ENCODE results near the gene ERN1. TPM values are rescaled to one million over a fixed set of nuclear protein-coding genes. Genes with fewer than 3 reads are reported as not detected.

ERN1 gene
- total and polyA plus RNA-seq, 3 experiments from 2014 or later, result 24.7 to 92.1 (median 25.5) TPM

- no peak for DNase-seq
Measured at GRCh38 chr17:63997341-63998048, 132.4 kb downstream of the ERN1 start.

GRCh38 chr17:63996430-63997182 is 133.3 kb downstream of the ERN1 start:
- peak overlapping the region in 6 of 7 donors; percentile 59 to 95 (median 89) for H3K4me3 Mint-ChIP-seq
- peaks cover 55 to 71% (median 70%) of the 10 kb centered on the region in 3 donors for H3K4me1 Mint-ChIP-seq
- H3K27me3 ChIP-seq (ENCODE audit: insufficient read depth, low read length, poor library complexity, severe bottlenecking), result no peaks in the 10 kb centered on the region
- H3K4me1 ChIP-seq (ENCODE audit: insufficient read depth, low read length), result peaks cover 40% of the 10 kb centered on the region
- ChIA-PET CTCF (interaction anchor here (1.0 to 12.2 kb wide), 4 partner anchors 9 to 78 kb away, joined by 3 to 246 read pairs (median 6); partner anchors contain the start of genes GH1 and ICAM2), POLR2A (interaction anchor here (7.1 kb wide), 1 partner anchor 24 kb away, joined by 67 read pairs; the partner anchor contains the start of gene ICAM2)
- H3K36me3 Mint-ChIP-seq, result peaks cover 0 to 4% (median 0%) of the 10 kb centered on the region in 3 donors
- H3K36me3 ChIP-seq (ENCODE audit: insufficient read depth, low read length), result no peaks in the 10 kb centered on the region
- no peaks in the 10 kb centered on the region for H3K27me3 Mint-ChIP-seq
- no peaks in the 10 kb centered on the region for H3K9me3 ChIP-seq (ENCODE audit: low read length)
- no peaks in the 10 kb centered on the region for H3K9me3 Mint-ChIP-seq
- H3K27ac Mint-ChIP-seq, result peak overlapping the region in 6 of 8 donors; percentile 55 to 96 (median 80)
- DNase-seq, result no peak
- H3K27ac ChIP-seq (ENCODE audit: low read depth, low read length), result no peak overlapping the region
- no peak overlapping the region for H3K4me3 ChIP-seq (ENCODE audit: low read length)

More at GRCh38 chr17:63997341-63998048, 132.4 kb downstream of the ERN1 start:
- ChIA-PET POLR2A (interaction anchor here (1.5 to 7.1 kb wide), 3 partner anchors 19 to 28 kb away, joined by 4 to 67 read pairs (median 8); partner anchors contain the start of gene ICAM2), CTCF (interaction anchor here (0.9 to 12.2 kb wide), 7 partner anchors 8 to 136 kb away, joined by 3 to 246 read pairs (median 3); partner anchors contain the start of gene ICAM2)
- peaks cover 39% of the 10 kb centered on the region for H3K4me1 ChIP-seq (ENCODE audit: insufficient read depth, low read length)
- H3K4me3 Mint-ChIP-seq, result peak overlapping the region; percentile 87 to 96 (median 90)
- H3K4me3 ChIP-seq (ENCODE audit: low read length), result peak overlapping the region; percentile 52
- no peaks in the 10 kb centered on the region for H3K36me3 ChIP-seq (ENCODE audit: insufficient read depth, low read length)
- H3K9me3 Mint-ChIP-seq, result no peaks in the 10 kb centered on the region
- no peaks in the 10 kb centered on the region for H3K9me3 ChIP-seq (ENCODE audit: low read length)
- peak overlapping the region in 7 of 8 donors; percentile 70 to 96 (median 87) for H3K27ac Mint-ChIP-seq
- peaks cover 48 to 62% (median 61%) of the 10 kb centered on the region in 3 donors for H3K4me1 Mint-ChIP-seq
- H3K27ac ChIP-seq (ENCODE audit: low read depth, low read length), result no peak overlapping the region
- H3K27me3 Mint-ChIP-seq, result no peaks in the 10 kb centered on the region
- H3K36me3 Mint-ChIP-seq, result peaks cover 0 to 13% (median 0%) of the 10 kb centered on the region in 3 donors
- no peaks in the 10 kb centered on the region for H3K27me3 ChIP-seq (ENCODE audit: insufficient read depth, low read length, poor library complexity, severe bottlenecking)

- Histone ChIP-seq H3K4me1 (ENCODE audit: insufficient read depth, low read length) (peaks cover 43% of the 10 kb centered on the region), H3K4me3 (ENCODE audit: low read length) (no peak overlapping the region), H3K27ac (ENCODE audit: low read depth, low read length) (no peak overlapping the region), H3K36me3 (ENCODE audit: insufficient read depth, low read length) (no peaks in the 10 kb centered on the region), H3K27me3 (ENCODE audit: insufficient read depth, low read length, poor library complexity, severe bottlenecking) (no peaks in the 10 kb centered on the region), H3K9me3 (ENCODE audit: low read length) (no peaks in the 10 kb centered on the region)
- POLR2A ChIA-PET, result interaction anchor here (2.7 kb wide), 1 partner anchor 25 kb away, joined by 20 read pairs; the partner anchor contains the start of gene ICAM2
- H3K4me3 Mint-ChIP-seq, result peak overlapping the region in 1 of 7 donors; percentile 41
- no peak for DNase-seq
- no peaks in the 10 kb centered on the region for H3K27me3 Mint-ChIP-seq
- CTCF ChIA-PET, result interaction anchor here (1.4 to 12.2 kb wide), 4 partner anchors 10 to 138 kb away, joined by 4 to 246 read pairs (median 6); partner anchors contain the start of genes GH1 and ICAM2
- H3K4me1 Mint-ChIP-seq, result peaks cover 60 to 79% (median 78%) of the 10 kb centered on the region in 3 donors
- H3K36me3 Mint-ChIP-seq, result peaks cover 0 to 2% (median 0%) of the 10 kb centered on the region in 3 donors
- H3K27ac Mint-ChIP-seq, result peak overlapping the region in 7 of 8 donors; percentile 24 to 92 (median 85)
- no peaks in the 10 kb centered on the region for H3K9me3 Mint-ChIP-seq
Measured at GRCh38 chr17:63995626-63996025, 134.3 kb downstream of the ERN1 start.

GRCh38 chr17:63993368-63993985 is 136.5 kb downstream of the ERN1 start:
- Histone ChIP-seq H3K4me3 (ENCODE audit: low read length) (no peak overlapping the region), H3K9me3 (ENCODE audit: low read length) (no peaks in the 10 kb centered on the region), H3K27ac (ENCODE audit: low read depth, low read length) (no peak overlapping the region), H3K4me1 (ENCODE audit: insufficient read depth, low read length) (peaks cover 35% of the 10 kb centered on the region), H3K27me3 (ENCODE audit: insufficient read depth, low read length, poor library complexity, severe bottlenecking) (no peaks in the 10 kb centered on the region), H3K36me3 (ENCODE audit: insufficient read depth, low read length) (no peaks in the 10 kb centered on the region)
- ChIA-PET CTCF (interaction anchor here (0.8 to 12.2 kb wide), 9 partner anchors 23 to 137 kb away, joined by 3 to 246 read pairs (median 4); partner anchors contain the start of genes ERN1 and ICAM2), POLR2A (interaction anchor here (0.6 to 2.7 kb wide), 5 partner anchors 27 to 138 kb away, joined by 4 to 20 read pairs (median 6); partner anchors contain the start of gene ICAM2)
- H3K27ac Mint-ChIP-seq, result peak overlapping the region; percentile 59 to 95 (median 86)
- peak in 4 of 5 donors; percentile 35 to 67 (median 47) for DNase-seq
- H3K27me3 Mint-ChIP-seq, result no peaks in the 10 kb centered on the region
- H3K36me3 Mint-ChIP-seq, result peaks cover 0 to 2% (median 0%) of the 10 kb centered on the region in 3 donors
- peaks cover 54 to 75% (median 73%) of the 10 kb centered on the region in 3 donors for H3K4me1 Mint-ChIP-seq
- H3K9me3 Mint-ChIP-seq, result no peaks in the 10 kb centered on the region
- peak overlapping the region; percentile 32 to 76 (median 63) for H3K4me3 Mint-ChIP-seq

- Mint-ChIP-seq H3K36me3 (no peaks in the 10 kb centered on the region), H3K27ac (peak overlapping the region; percentile 23 to 96 (median 76)), H3K4me3 (peak overlapping the region in 5 of 7 donors; percentile 5 to 87 (median 48)), H3K27me3 (no peaks in the 10 kb centered on the region), H3K9me3 (no peaks in the 10 kb centered on the region), H3K4me1 (peaks cover 48 to 64% (median 60%) of the 10 kb centered on the region in 3 donors)
- ChIA-PET CTCF (interaction anchor here (2.0 to 12.2 kb wide), 3 partner anchors 34 to 72 kb away, joined by 9 to 246 read pairs (median 10); partner anchors contain the start of gene ICAM2), POLR2A (no interaction called here)
- Histone ChIP-seq H3K4me3 (ENCODE audit: low read length) (no peak overlapping the region), H3K4me1 (ENCODE audit: insufficient read depth, low read length) (peaks cover 24% of the 10 kb centered on the region), H3K27me3 (ENCODE audit: insufficient read depth, low read length, poor library complexity, severe bottlenecking) (no peaks in the 10 kb centered on the region), H3K27ac (ENCODE audit: low read depth, low read length) (no peak overlapping the region), H3K9me3 (ENCODE audit: low read length) (no peaks in the 10 kb centered on the region), H3K36me3 (ENCODE audit: insufficient read depth, low read length) (no peaks in the 10 kb centered on the region)
- peak in 1 of 5 donors; percentile 35 for DNase-seq
Measured at GRCh38 chr17:63991611-63992010, 138.3 kb downstream of the ERN1 start.

- DNase-seq, result no peak
- peaks cover 56 to 68% (median 65%) of the 10 kb centered on the region in 3 donors for H3K4me1 Mint-ChIP-seq
- no peak overlapping the region for H3K27ac ChIP-seq (ENCODE audit: low read depth, low read length)
- peak overlapping the region in 4 of 8 donors; percentile 21 to 84 (median 54) for H3K27ac Mint-ChIP-seq
- POLR2A ChIA-PET, result interaction anchor here (0.5 to 1.4 kb wide), 5 partner anchors 22 to 156 kb away, joined by 3 to 8 read pairs (median 3); partner anchors contain the start of gene ICAM2
- no peaks in the 10 kb centered on the region for H3K9me3 ChIP-seq (ENCODE audit: low read length)
- H3K27me3 Mint-ChIP-seq, result no peaks in the 10 kb centered on the region
- H3K4me3 ChIP-seq (ENCODE audit: low read length), result no peak overlapping the region
- H3K4me1 ChIP-seq (ENCODE audit: insufficient read depth, low read length), result peaks cover 33% of the 10 kb centered on the region
- H3K9me3 Mint-ChIP-seq, result no peaks in the 10 kb centered on the region
- no peaks in the 10 kb centered on the region for H3K27me3 ChIP-seq (ENCODE audit: insufficient read depth, low read length, poor library complexity, severe bottlenecking)
- no peaks in the 10 kb centered on the region for H3K36me3 Mint-ChIP-seq
- H3K4me3 Mint-ChIP-seq, result peak overlapping the region in 6 of 7 donors; percentile 12 to 84 (median 63)
- CTCF ChIA-PET, result interaction anchor here (0.8 to 12.2 kb wide), 18 partner anchors 10 to 144 kb away, joined by 3 to 246 read pairs (median 6); partner anchors contain the start of genes CSHL1, GH1 and ICAM2
- H3K36me3 ChIP-seq (ENCODE audit: insufficient read depth, low read length), result no peaks in the 10 kb centered on the region
Measured at GRCh38 chr17:63989622-63990345, 140.2 kb downstream of the ERN1 start.
